ENCODE results near the gene H6PD. TPM values are rescaled to one million over a fixed set of nuclear protein-coding genes. Genes with fewer than 3 reads are reported as not detected.

H6PD gene
- polyA plus RNA-seq, 1 donor (not counting 4 experiments of a cell fraction or from before 2014, with no cell fraction given), result 3.3 TPM

DNA sequence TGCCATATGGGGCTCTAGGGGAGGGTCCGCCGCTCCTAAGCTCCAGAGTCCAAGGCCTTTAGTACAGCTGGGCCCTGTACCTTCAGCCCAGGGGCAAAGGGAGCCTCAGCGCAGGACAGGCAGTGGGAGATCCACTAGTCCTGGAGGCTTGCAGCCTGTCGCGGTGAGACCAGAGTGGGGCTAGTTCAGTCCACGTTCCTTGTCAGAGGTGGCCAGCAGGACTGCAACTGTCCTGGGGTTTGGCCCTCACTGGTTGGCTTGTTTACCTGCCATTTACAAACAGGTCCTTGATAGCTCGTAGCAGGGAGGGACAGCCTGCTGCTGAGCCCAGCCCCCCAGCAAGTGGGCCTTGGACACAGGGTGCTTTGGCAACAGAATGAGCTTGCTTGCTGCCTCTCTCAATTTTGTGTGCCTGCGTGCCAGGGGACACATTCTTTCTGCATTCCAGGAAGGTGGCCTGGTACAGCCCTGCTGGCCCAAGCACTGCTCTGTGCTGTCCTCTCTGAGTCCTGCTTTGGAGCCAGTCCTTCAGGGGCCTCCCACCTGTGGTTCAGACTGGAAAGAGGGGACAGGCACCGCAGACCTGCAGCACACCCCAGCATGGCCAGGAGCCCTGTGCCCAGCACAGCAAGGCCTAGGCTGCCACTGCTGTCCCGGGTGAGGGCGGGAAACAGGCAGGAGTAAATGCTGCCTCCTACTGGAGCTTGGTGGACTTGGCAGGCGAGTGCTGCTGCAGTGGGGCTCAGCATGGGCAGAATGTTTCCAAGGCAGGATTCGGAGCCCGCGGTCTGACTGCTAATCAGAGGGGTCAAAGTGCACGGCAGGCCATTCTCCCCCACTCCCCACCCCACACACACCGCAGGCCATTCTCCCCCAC is 15.2 kb downstream of the H6PD start:
- Histone ChIP-seq H3K27ac (ENCODE audit: control insufficient read depth, insufficient read depth, low read length) (no peak overlapping the region), H3K79me2 (ENCODE audit: control insufficient read depth, insufficient read depth, low read length) (no peaks in the 10 kb centered on the region), H2AFZ (ENCODE audit: control insufficient read depth, low read length) (no peak overlapping the region), H4K20me1 (ENCODE audit: control insufficient read depth, extremely low read depth, insufficient read depth, low read length) (no peaks in the 10 kb centered on the region), H3K36me3 (ENCODE audit: control insufficient read depth in 2 of 2, extremely low read depth in 1 of 2, insufficient read depth in 2 of 2, low read length in 2 of 2) (no peaks in the 10 kb centered on the region), H3K9me3 (ENCODE audit: control insufficient read depth, low read depth, low read length) (no peaks in the 10 kb centered on the region), H3K9ac (ENCODE audit: control insufficient read depth, extremely low read depth, insufficient read depth, low read length) (no peak overlapping the region), H3K4me3 (ENCODE audit: control insufficient read depth in 2 of 3, extremely low read depth in 1 of 3, insufficient read depth in 2 of 3, low read depth in 1 of 3, low read length in 3 of 3) (no peak overlapping the region), H3K4me2 (ENCODE audit: control insufficient read depth, extremely low read depth, insufficient read depth, low read depth, low read length) (no peak overlapping the region), H3K4me1 (ENCODE audit: control insufficient read depth, extremely low read depth, insufficient read depth, low read length) (peaks cover 15% of the 10 kb centered on the region), H3K9me1 (ENCODE audit: control insufficient read depth, extremely low read depth, insufficient read depth, low read length) (no peaks in the 10 kb centered on the region), H3K27me3 (ENCODE audit: control insufficient read depth, extremely low read depth, insufficient read depth, low read length) (peaks cover 19% of the 10 kb centered on the region)
- DNase-seq (ENCODE audit: low read depth, low spot score) (no peak), FAIRE-seq (peak; percentile 87)
- TF ChIP-seq, protein P1, sequence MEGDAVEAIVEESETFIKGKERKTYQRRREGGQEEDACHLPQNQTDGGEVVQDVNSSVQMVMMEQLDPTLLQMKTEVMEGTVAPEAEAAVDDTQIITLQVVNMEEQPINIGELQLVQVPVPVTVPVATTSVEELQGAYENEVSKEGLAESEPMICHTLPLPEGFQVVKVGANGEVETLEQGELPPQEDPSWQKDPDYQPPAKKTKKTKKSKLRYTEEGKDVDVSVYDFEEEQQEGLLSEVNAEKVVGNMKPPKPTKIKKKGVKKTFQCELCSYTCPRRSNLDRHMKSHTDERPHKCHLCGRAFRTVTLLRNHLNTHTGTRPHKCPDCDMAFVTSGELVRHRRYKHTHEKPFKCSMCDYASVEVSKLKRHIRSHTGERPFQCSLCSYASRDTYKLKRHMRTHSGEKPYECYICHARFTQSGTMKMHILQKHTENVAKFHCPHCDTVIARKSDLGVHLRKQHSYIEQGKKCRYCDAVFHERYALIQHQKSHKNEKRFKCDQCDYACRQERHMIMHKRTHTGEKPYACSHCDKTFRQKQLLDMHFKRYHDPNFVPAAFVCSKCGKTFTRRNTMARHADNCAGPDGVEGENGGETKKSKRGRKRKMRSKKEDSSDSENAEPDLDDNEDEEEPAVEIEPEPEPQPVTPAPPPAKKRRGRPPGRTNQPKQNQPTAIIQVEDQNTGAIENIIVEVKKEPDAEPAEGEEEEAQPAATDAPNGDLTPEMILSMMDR (optimal IDR thresholded peaks at IDR 0.05 in 1 of 3, IDR thresholded peaks at IDR 0.05 in 1 of 3, conservative IDR thresholded peaks at IDR 0.05 in 1 of 3; ENCODE audit: extremely low read depth in 1 of 3, insufficient read depth in 2 of 3, low read length in 3 of 3), result peak in 2 of 3 experiments; percentile 78 to 94
- TF ChIP-seq EZH2 (IDR thresholded peaks at IDR 0.05; ENCODE audit: low read length), result no peak
- dilution Hi-C loops (cut with MboI; ENCODE audit: extremely low pct_ligation_motif_present, low sequenced_read_pairs), result no loop called here

DNA sequence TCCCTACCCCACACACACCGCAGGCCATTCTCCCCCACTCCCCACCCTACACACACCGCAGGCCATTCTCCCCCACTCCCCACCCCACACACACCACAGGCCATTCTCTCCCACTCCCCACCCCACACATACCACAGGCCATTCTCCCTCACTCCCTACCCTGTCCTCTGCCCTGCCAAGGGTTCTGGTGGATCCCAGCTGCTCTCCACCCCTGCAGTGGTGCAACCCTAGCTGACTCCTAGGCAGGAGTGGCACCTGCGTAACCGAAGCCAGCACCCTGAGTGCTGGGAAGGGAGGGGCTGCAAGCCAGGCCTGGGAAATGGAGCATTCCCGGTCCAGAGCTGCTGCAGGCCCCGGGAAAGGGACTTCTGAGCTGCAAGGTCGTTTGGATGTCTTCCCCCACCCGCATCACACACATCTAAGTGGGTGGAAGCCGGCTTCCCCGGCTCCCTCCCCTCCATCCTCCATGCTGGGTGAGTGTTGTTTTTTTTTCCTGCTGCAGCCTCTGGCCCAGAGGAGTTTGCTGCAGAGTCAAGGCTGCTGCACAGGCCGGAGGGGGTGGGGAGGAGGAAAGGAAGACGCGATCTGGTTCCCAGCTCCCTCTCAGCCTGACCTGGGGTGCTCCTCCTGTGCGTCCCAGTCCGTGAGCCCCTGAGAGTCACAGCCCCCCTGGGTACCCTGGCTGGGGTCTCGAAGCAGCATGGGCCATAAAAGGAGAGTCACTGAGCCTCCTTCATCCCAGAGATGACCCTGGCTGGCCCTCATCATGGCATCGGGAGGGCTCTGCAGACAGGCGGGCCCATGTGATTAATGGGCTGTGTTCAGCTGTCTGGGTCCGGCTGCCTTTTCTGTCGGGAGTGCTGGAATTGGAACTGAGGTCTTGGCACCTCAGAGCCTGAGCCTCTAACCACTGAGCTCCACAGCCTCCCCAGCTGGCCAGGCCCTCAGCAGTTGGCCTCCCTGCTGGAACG is 16.1 kb downstream of the H6PD start:
- no peak overlapping the region for H2AFZ ChIP-seq (ENCODE audit: control insufficient read depth, low read length)
- H3K9me3 ChIP-seq (ENCODE audit: control insufficient read depth, low read depth, low read length), result no peaks in the 10 kb centered on the region
- FAIRE-seq (no peak), DNase-seq (ENCODE audit: low read depth, low spot score) (no peak)
- H3K27ac ChIP-seq (ENCODE audit: control insufficient read depth, insufficient read depth, low read length), result no peak overlapping the region
- no peak overlapping the region for H3K9ac ChIP-seq (ENCODE audit: control insufficient read depth, extremely low read depth, insufficient read depth, low read length)
- no peaks in the 10 kb centered on the region for H3K36me3 ChIP-seq (ENCODE audit: control insufficient read depth in 2 of 2, extremely low read depth in 1 of 2, insufficient read depth in 2 of 2, low read length in 2 of 2)
- no peaks in the 10 kb centered on the region for H3K79me2 ChIP-seq (ENCODE audit: control insufficient read depth, insufficient read depth, low read length)
- no peaks in the 10 kb centered on the region for H4K20me1 ChIP-seq (ENCODE audit: control insufficient read depth, extremely low read depth, insufficient read depth, low read length)
- dilution Hi-C loops (cut with MboI; ENCODE audit: extremely low pct_ligation_motif_present, low sequenced_read_pairs), result no loop called here
- H3K4me3 ChIP-seq (ENCODE audit: control insufficient read depth in 2 of 3, extremely low read depth in 1 of 3, insufficient read depth in 2 of 3, low read depth in 1 of 3, low read length in 3 of 3), result no peak overlapping the region
- H3K27me3 ChIP-seq (ENCODE audit: control insufficient read depth, extremely low read depth, insufficient read depth, low read length), result peaks cover 19% of the 10 kb centered on the region
- H3K9me1 ChIP-seq (ENCODE audit: control insufficient read depth, extremely low read depth, insufficient read depth, low read length), result no peaks in the 10 kb centered on the region
- H3K4me1 ChIP-seq (ENCODE audit: control insufficient read depth, extremely low read depth, insufficient read depth, low read length), result peaks cover 15% of the 10 kb centered on the region
- H3K4me2 ChIP-seq (ENCODE audit: control insufficient read depth, extremely low read depth, insufficient read depth, low read depth, low read length), result no peak overlapping the region
- no peak for TF ChIP-seq EZH2 (IDR thresholded peaks at IDR 0.05; ENCODE audit: low read length)
- TF ChIP-seq, protein P1 (optimal IDR thresholded peaks at IDR 0.05 in 1 of 3, IDR thresholded peaks at IDR 0.05 in 1 of 3, conservative IDR thresholded peaks at IDR 0.05 in 1 of 3; ENCODE audit: extremely low read depth in 1 of 3, insufficient read depth in 2 of 3, low read length in 3 of 3), result no peak

Measured in keratinocyte (primary cell).